NAMALWA (cell line): ENCODE results near the gene RCE1.

Experiments
- DNase-seq: peaks from one replicate; pipeline ENCODE4 v3.0.0-alpha.2; 2015; ENCODE audit warnings: low spot score

RCE1 gene

DNA sequence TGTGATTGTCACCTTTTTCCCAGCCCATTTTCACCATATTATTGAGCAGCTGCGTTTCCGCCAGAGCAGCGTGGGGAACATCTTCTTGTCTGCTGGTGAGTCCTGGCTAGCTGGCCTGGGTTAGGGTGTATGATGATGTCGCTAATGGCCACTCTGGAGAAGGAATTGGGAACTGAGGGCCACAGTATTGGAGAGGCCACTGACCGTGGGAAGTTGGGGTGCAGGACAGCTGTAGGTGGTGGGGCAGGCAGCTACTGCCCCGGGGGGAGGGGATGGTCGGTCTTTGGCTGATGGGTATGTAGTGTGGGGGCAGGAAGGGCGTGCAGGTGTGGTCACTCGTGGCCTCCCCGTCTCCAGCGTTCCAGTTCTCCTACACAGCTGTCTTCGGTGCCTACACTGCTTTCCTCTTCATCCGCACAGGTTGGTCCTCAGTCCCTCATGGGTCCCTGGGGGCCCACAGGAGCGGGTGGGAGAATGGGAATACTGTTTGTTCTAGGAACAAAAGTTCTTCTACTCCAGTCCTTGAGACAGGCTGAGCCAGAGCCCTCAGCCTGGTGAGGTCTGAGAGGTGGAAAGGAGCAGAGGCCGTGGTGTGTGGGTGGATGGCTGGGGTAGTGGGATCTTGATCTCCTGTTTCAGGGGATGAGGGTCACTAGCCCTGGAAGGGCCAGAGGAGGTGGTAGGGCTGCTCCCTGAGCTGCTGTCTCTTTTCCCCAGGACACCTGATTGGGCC lies 2.1 kb downstream of the RCE1 start:
- DNase-seq, result no peak

DNA sequence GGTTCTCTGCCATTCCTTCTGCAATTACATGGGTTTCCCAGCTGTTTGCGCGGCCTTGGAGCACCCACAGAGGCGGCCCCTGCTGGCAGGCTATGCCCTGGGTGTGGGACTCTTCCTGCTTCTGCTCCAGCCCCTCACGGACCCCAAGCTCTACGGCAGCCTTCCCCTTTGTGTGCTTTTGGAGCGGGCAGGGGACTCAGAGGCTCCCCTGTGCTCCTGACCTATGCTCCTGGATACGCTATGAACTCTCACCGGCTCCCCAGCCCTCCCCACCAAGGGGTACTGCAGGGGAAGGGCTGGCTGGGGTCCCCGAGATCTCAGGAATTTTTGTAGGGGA lies 2.6 kb downstream of the RCE1 start:
- no peak for DNase-seq

DNA sequence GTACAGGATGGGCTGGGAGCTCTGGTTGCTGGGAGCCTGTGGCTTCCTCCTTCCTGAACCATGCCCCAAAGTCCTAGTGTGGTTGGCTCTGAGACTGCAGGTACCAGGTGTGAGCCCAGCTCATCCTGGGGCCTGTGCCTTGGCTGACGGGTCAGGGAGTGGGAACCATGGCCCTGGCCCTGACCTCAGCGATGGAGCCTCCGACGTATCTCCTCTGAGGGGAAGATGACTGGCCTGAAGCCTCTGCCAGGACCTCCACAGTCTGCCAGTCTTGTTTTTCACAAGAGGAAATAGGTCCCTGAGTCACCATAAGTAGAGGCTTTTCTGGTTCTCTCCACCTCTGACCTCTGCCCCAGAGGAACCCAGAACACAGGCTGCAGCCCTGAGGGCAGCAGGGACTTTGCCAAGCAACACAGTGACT lies 3.4 kb downstream of the RCE1 start:
- no peak for DNase-seq

DNA sequence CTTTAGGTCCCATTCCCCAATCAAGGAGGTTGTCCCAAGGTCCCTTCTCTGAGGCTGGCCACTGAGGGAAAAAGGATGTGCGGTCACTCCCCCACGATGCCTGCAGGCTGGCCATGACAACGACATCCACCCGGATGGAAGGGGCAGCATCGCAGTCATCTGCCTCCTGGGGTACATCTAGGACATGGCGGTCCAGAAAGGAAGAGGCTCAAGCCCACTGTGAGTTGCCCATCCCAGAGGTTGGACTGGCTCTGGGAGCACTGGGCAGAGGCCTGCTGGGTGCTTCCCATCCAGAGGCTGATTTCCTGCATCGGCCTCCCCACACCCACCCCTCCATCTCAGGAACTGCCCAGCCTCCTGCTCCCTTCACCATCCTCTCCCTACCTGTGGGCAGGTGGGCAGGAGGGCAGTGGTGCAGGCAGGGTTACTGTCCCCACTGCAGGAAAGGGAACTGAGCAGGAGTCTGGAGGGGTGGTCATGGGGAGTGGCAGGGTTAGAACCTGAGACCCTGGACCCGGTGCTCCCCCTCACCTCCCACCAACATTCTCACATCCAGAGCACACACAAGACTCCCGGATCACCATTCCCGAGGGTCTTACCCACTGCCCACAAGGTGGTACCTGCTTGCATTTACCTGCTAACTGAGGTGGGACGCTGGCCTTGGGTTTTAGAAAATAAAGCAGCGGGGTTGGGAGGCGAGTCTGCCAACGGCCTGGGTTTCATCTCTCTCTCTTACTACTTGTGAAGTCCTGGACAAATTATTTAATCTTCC lies 4.4 kb downstream of the RCE1 start:
- no peak for DNase-seq

DNA sequence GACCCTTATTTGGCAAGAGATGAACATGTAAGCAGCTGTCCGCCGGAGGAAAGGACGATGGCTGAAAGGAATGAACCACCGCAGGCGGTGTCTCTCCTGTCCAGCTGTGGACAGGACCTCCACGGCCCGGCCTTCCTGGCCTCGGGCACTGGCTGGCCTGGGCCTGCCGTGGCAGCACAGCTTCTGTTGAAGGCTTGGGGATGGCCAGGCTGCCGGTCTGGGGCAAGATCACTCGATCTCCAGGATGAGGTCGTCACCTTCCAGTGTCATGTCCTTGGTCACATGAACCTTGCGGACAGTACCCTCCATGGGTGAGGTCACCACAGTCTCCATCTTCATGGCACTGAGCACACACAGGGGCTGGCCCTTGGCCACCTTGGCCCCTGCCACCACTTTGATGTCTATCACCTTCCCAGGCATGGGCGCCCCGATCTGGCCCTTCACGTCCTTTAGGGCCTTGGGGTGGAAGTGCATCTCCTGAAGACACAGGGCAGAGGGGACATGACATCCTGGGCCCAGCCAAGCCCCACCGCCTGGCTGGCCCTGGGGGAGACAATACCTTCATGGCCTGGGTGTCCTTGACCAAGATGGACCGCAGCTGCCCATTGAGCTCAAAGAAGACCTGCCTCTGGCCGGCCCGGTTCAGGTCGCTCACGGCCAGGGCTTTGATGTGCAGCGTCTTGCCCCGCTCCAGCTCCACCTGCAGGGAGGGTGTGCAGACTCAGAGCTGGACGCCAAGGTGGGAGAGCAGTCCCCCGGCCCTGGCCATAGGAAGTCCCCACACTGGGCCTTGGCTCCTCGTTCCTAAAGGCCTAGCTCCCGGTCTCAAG lies 5.6 kb downstream of the RCE1 start:
- DNase-seq, result no peak

DNA sequence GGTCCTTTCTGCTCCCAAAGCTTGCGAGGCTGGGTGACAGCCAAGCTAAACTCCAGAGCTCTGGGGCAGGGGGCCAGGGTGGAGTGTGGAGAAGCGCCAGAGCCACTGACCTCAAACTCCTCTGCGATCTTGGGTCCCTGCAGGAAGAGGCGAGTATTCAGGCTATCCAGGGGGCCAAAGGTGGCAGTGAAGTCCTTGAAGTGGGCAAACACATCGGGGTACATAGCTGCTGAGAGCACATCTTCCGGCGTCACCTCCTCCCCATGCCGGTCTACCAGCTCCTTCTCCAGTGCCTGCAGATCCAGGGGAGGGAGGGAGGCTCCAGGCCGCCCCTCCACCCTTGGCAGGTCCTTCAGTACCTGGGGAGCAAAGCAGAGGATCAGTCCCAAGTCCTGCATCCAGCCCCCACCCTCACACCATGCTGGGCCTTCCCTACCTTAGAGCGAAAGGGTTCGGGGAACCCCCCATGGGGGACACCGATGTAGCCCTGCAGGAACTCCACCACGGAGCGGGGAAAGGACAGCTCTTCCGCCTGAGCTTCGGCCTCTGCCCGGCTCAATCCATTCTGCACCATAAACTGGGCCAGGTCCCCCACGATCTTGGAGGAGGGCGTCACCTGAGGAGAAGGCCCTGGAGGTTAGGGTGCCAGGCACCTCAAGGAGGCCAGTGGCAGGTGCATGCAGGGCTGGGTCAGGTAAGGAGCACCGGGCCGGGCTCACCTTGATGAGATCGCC lies 6.4 kb downstream of the RCE1 start:
- no peak for DNase-seq

DNA sequence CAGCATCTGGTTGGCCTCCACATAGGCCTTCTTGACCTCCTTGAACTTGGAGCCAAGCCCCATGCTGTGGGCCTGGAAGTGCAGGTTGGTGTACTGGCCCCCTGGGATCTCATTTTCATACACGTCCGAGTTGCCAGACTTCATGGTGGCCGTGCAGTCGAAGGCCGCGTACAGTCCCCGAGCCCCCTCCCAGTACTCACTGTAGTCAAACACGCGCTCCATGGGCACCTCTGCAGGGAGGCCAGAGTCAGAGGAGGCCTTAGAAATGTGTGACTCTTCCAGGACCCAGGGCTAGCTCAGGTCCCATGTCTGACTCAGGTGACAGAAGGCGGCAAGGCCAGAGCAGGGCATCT lies 7.0 kb downstream of the RCE1 start:
- DNase-seq, result no peak

DNA sequence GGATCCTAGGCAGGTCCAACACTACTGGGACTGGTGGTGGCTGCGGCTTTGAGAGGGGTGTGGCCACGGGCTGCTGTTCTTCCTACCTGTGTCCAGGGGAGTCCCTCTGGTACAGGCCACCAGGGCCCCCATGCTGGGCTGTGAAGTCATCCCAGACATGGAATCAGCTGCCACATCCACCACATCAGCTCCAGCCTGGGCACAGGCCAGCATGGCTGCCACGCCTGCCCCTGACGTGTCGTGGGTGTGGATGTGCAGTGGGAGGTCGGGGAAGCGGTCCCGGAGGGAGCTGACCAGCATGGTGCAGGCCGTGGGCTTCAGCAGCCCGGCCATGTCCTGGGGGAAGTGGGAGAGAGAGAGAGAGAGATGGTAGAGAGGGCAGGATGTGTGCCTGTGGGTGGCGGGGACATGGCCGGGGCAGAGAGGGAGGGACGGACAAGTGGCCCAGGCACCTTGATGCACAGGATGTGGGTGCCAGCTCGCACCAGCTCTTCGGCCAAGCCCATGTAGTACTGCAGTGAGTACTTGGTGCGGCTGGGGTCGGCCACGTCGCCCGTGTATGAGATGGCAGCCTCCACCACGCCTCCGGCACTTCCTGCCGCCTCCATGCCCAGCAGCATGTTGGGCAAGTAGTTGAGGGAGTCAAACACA lies 7.5 kb downstream of the RCE1 start:
- no peak for DNase-seq

DNA sequence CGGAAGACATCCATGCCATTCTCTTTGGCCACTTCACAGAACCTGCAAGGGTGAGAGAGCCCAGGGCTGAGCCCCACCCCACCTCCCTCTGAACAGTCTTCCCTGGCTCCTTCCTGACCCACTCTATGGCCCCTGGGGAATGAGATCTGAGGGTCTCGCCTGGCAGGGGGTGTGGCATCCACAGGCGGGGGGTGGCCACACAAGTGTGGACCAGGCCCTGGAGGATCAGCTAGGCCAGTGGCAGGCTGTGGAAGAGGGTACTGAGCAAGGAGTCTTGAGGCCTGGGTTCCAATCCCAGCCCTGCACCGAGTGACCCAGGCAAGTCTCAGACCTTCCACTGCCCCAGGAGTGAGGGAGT lies 8.0 kb downstream of the RCE1 start:
- no peak for DNase-seq

DNA sequence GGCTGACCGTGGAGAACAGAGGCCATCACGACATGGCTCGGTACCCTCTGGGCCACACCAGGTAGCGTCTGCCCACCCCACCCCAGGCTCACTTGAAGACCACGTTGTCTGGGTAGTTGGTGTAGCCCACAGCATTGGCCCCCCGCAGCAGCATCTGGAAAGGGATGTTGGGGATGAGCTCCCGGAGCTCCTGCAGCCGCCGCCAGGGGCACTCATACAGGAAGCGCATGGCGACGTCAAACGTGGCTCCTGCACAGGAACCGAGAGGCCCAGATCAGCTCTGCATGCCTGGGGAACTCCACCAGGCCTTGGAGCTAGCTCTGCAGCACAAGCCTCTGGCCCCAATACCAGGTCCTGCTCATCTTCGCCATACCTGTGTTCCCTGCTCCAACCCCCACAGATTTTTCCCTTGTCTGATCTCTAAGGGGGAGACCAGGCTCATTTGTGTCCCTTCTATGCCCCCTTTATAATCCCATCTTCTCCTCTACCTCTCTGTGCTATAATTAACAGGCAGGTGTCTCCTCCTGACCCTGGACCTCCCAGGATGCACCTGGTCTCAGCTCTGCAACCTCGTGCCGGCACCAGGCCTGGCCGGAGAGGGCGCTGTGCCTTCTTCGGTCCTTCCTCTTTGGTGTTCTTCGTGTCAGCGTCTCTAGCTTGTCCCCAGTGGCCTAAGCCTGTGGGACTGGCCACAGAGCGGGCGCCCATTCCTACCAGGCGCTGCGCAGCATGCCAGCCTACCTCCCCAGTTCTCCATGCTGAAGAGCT lies 8.6 kb downstream of the RCE1 start:
- peak; percentile 76 for DNase-seq

DNA sequence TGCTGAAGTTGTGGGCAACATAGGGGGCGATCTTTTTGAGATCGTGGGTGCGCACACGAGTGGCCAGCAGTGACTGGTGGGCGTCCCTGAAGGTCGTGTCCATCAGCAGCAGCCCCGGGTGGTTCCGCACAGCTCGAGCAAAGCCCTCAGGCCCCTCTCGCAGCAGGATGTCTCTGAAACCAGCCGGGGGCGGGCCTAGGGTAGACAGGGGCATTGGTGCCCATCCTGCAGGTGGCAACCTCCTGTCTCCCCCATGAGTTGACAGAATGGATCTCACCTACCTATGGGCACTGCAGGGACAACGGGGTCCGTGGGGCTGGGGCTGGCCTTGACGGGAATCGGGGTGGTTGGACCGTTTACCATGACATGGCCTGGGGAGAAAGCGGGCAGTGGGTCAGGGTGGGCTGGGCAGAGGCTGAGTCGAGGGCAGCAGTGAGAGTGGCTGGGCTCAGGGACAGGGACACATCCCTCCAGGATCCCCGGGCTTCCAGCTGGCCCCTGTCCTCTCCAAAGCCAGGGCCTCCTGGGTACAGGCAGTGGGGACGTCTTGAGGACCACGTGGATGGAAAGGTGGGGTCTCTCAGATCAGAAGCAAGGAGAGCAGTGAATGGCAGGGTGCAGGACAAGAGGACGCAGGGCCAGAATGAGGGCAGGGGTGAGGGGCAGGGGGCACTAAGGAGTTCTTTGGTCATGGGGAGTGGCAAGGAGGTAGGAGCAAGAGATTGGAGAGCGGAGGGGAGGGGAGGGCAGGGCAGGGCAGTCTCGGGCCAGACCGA lies 9.4 kb downstream of the RCE1 start:
- DNase-seq, result no peak

DNA sequence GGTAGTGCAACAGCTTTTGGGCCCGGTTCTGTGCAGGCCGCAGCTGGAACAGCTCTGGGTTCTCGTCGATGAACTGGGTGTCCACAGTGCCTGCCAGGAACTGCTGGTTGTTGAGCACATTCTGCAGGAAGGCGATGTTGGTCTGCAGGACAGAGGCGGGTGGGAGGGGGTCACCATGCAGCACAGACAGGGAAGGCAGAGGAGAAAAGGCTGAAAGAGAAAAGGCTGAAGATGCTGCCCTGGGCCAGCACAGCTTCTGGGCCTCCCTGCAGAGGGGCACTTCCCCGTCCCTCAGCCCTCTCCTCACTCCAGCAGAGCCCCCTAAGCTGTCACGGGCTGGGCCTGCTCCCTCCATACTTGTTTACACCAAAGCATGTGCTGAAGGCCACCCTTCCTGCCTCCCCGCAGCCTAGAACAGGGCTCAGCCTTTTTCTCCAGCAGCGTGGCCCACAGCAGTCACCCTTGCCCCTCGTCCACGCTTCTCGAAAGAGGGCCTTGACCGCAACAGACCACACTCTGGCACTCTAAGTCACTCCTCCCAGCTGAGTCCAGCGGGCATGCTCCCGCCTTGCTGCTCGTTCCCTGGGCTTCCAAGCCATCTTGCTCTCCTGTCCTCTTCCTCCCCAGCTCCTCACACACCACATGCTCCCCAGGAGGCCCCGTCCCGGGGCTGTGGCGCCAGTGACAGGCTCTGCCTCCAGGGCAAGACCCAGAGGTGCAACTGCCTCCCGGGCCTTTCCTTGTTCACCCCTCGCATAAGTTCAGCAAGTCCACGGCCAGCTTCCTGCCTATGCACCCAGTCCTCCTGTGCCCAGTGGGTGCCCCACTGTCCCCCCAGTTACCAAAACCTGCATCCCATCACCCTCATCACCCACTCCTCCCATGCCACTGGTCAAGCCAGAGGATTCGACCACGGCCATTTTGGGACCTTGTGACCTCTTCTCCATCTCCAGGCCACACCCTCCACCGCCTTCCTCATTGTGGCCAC lies 10.3 kb downstream of the RCE1 start:
- DNase-seq, result no peak

DNA sequence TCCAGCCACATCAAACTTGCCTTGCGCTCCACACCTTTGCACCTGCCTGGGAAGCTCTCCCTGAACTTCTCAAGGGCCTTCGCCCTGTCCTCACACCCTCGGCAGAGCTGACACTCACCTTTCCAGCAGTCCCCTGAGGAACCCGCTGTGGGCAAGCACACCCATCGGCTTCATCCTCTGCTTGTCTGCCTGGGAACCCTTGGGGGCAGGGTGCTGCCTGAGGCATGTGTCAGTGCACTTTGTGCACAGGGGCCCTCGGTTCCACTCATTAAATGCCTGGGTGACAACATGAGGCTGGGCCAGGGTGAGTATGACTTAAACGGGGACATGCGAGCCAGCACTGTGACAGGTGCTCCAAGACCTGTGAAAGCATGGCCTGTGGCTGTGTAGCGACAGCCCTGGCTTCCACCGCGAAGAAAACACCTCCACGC lies 11.0 kb downstream of the RCE1 start:
- no peak for DNase-seq

DNA sequence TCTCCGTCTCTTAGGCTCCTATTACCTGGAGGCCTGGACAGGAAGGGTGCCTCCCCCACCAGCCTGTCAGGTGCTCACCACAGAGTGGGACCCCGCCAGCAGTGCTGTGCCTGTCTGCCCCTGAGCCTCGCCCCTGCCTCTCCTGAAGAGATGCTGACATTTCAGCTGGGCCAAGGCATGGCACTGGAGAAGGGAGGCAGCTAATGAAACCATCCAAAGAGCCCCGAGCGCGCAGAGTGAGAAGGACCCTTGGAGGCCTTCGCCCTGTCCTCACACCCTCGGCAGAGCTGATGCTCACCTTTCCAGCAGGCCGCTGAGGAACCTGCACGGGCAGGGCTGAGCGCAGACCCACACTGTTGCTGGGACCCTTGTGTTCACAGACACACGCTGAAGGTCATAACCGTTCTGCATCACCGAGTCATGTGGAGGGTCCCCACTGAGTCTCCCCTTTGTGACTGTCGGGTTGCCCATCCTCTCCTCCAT lies 11.5 kb downstream of the RCE1 start:
- DNase-seq, result no peak

DNA sequence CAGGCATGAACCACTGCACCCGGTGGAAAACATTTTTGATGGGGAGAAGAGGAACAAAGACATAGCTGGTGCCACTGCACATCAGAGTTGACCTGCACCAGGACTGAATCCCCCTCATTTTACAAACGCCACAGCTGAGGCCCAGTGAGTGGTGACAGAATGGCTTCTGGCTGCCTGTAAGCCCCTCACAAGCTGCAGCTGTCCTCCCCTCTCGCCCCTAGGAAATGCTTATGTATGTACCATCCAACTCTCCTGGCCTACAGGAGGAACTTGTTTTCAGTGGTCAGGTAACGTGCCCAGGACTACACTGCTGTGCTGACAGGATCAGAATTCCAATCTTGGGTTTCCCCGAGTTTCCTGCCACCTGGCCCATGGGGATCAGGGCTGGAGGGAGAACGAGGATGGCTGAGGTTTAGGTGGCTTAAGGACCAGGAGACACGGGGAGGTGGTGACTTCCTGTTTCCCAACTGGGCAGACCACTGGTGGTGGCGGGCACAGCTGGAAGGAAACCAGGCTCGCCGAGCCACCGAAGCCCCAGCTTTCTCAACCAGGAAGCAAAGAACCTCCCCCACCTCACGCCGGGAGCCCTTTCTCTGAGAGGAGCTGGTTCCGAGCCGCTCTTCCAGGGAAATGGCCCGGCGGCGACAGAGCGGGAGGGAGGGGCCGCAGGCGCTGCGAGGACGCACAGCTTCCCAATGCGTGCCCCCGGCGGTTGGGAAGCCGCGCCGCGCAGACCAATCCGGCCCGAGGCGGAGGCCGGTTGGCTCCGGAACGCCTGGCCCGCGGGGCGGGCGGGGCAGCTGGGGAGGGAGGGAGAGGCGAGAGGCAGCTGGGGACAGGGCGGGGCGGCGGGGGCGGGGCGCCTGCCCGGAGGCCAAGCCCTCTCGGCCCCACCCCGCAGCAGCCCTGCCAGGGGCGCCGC lies 12.6 kb downstream of the RCE1 start:
- peak; percentile 90 for DNase-seq

DNA sequence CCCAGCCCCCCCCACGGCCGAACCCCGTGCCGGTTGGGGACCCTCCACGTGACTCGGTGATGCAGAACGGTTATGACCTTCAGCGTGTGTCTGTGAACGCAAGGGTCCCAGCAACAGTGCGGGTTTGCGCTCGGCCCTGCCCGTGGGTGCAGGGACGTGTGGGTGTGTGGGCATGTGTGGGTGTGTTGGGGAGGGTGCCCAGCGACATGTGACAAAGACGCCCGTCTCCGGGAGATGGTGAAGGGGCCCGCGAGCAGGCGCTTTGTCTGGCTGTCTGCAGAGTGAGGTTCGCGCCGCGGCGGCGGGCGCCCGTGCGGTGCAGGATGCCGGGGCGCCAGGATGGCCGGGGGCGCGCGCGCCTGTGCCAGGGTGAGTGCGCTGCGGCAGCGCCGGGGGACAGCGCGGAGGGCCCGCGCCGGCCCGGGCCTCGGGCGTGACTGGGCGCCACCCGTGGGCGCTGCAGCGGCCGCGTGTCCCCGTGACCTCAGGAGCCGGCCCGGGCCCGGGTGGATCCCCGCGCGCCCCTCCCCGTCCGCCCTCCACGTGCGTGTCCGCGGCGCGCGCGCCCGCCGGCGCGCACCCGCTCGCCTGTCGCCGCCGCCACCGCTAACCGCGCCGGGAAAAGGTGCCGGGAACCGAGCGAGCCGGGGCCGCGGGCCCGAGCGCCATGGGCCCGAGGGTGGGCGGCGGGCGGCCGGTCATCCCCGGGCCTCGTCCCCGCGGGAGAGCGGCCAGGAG lies 13.4 kb downstream of the RCE1 start, which contains the start of gene LRFN4:
Gene LRFN4, plus strand, starts transcription at position 569 of the 738 bp plus-strand sequence. CDS start 681 bp downstream, outside the sequence.
- no peak for DNase-seq
